ENCODE results near the gene DOCK2. TPM values are rescaled to one million over a fixed set of nuclear protein-coding genes. Genes with fewer than 3 reads are reported as not detected.

DOCK2 gene
- polyA plus RNA-seq, 1 experiment: 1.6 TPM

DNA sequence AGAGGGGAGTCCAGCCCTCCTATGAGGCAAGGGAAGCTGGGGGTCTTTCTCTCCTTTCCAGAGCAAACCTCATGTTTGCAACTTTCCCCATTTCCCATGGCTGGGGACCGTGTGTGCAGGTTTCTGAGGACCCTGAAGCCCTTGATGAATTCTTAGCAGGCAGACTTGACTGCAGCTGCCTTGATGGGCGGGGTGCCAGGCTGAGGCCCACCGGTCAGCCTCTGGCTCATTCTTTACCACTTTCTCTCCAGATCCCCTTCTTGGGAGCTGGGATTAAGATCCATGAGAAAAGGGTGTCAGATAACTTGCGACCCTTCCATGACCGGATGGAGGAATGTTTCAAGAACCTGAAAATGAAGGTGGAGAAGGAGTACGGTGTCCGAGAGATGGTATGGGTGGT lies 438.6 kb downstream of the DOCK2 start:
- H3K27ac ChIP-seq (ENCODE audit: low read depth, low read length): no peak overlapping the region
- no peak overlapping the region for H3K4me3 ChIP-seq (ENCODE audit: low read depth, low read length)
- H3K9me3 ChIP-seq (ENCODE audit: control insufficient read depth, insufficient read depth, low read length): no peaks in the 10 kb centered on the region
- TF ChIP-seq, protein P1, sequence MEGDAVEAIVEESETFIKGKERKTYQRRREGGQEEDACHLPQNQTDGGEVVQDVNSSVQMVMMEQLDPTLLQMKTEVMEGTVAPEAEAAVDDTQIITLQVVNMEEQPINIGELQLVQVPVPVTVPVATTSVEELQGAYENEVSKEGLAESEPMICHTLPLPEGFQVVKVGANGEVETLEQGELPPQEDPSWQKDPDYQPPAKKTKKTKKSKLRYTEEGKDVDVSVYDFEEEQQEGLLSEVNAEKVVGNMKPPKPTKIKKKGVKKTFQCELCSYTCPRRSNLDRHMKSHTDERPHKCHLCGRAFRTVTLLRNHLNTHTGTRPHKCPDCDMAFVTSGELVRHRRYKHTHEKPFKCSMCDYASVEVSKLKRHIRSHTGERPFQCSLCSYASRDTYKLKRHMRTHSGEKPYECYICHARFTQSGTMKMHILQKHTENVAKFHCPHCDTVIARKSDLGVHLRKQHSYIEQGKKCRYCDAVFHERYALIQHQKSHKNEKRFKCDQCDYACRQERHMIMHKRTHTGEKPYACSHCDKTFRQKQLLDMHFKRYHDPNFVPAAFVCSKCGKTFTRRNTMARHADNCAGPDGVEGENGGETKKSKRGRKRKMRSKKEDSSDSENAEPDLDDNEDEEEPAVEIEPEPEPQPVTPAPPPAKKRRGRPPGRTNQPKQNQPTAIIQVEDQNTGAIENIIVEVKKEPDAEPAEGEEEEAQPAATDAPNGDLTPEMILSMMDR (IDR thresholded peaks at IDR 0.05; ENCODE audit: low read depth, low read length): no peak
- CTCF ChIA-PET: interaction anchor here (1.2 to 2.1 kb wide), 2 partner anchors 24 to 374 kb away, joined by 4 to 8 read pairs; no protein-coding TSS in a partner anchor
- H3K27me3 ChIP-seq (ENCODE audit: control insufficient read depth, insufficient read depth, low read length): no peaks in the 10 kb centered on the region
- POLR2A ChIA-PET: no interaction called here
- DNase-seq (ENCODE audit: low read depth, low spot score): no peak

DNA sequence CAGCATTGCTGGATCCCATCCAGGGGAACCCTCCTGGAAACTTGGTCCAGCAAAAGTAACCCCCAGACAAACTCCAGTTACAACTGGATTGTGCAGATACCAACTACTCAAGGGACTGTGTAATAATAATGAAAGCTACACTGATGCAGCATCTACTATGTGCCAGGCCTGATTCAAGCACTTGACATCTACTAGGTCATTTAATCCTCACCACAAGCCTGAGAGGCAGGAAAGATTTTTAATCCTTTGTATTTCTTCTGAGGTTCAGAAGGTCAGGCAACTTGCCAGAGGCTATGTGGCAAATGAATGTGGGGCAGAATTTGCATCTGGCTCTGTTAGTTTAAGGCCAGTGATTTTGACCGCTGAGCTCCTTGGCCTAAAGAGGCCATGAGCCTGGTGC lies 439.1 kb downstream of the DOCK2 start:
- Histone ChIP-seq H3K4me3 (ENCODE audit: low read depth, low read length) (no peak overlapping the region), H3K27ac (ENCODE audit: low read depth, low read length) (no peak overlapping the region), H3K27me3 (ENCODE audit: control insufficient read depth, insufficient read depth, low read length) (no peaks in the 10 kb centered on the region), H3K9me3 (ENCODE audit: control insufficient read depth, insufficient read depth, low read length) (no peaks in the 10 kb centered on the region)
- ChIA-PET POLR2A (no interaction called here), CTCF (interaction anchor here (1.2 kb wide), 1 partner anchor 24 kb away, joined by 4 read pairs; no protein-coding TSS in a partner anchor)
- DNase-seq (ENCODE audit: low read depth, low spot score): no peak
- TF ChIP-seq, protein P1 (IDR thresholded peaks at IDR 0.05; ENCODE audit: low read depth, low read length): no peak

DNA sequence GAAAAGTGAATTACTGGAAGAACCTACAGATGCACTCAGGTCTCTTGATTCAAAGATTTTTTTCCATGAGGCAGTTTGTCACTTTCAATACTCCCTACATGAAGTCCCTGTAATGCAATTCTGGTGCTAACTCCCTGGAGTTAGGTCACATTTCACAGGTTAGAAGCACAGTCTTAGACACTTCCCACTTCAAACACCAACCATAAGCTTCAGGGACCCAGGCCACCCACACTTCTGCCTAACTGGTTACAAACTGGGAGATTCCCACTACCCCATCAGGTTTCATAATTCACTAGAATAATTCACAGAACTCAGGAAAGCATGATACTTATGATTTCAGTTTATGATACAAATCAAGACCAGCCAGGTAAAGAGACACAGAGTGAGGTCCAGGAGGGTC lies 439.7 kb downstream of the DOCK2 start:
- TF ChIP-seq, protein P1 (IDR thresholded peaks at IDR 0.05; ENCODE audit: low read depth, low read length): no peak
- ChIA-PET POLR2A (no interaction called here), CTCF (interaction anchor here (1.2 kb wide), 1 partner anchor 23 kb away, joined by 4 read pairs; no protein-coding TSS in a partner anchor)
- no peaks in the 10 kb centered on the region for H3K9me3 ChIP-seq (ENCODE audit: control insufficient read depth, insufficient read depth, low read length)
- H3K4me3 ChIP-seq (ENCODE audit: low read depth, low read length): no peak overlapping the region
- H3K27me3 ChIP-seq (ENCODE audit: control insufficient read depth, insufficient read depth, low read length): no peaks in the 10 kb centered on the region
- H3K27ac ChIP-seq (ENCODE audit: low read depth, low read length): no peak overlapping the region
- DNase-seq (ENCODE audit: low read depth, low spot score): no peak

DNA sequence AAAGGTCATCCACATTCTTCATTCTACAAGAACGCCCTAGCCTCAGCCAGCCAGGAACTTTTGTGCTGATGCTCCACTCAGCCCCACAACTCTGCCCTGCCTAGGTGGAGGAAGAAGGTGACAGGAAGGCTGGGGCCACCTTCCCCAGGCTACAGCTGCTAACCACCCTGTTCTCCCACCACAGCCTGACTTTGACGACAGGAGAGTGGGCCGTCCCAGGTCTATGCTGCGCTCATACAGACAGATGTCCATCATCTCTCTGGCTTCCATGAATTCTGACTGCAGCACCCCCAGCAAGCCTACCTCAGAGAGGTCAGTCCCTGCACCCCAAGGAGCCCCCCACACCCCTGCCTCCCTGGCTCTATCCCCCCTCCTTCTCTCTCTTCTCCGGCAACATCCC lies 440.5 kb downstream of the DOCK2 start:
- Histone ChIP-seq H3K9me3 (ENCODE audit: control insufficient read depth, insufficient read depth, low read length) (no peaks in the 10 kb centered on the region), H3K4me3 (ENCODE audit: low read depth, low read length) (no peak overlapping the region), H3K27me3 (ENCODE audit: control insufficient read depth, insufficient read depth, low read length) (no peaks in the 10 kb centered on the region), H3K27ac (ENCODE audit: low read depth, low read length) (no peak overlapping the region)
- ChIA-PET POLR2A (no interaction called here), CTCF (interaction anchor here (0.6 kb wide), 1 partner anchor 1271 kb away, joined by 3 read pairs; no protein-coding TSS in a partner anchor)
- no peak for DNase-seq (ENCODE audit: low read depth, low spot score)
- TF ChIP-seq, protein P1 (IDR thresholded peaks at IDR 0.05; ENCODE audit: low read depth, low read length): no peak

DNA sequence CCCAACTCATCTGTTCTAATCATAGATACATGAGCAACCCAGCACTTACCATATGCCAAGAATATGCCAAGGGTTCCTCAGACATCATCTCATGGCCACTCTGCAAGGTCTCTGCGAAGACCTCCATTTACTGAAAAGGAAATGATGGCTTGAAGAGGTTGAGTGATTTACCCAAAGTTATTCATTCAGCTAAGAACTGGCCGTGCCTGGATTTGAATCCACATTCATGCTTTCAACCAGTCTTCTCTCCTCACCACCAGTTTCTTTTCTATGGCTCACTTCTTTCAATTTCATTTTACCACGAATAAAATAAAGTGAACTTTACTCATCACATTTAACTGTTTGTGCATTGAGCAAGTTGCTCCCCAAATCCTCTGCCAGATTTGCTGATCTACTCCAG lies 441.4 kb downstream of the DOCK2 start:
- POLR2A ChIA-PET: no interaction called here
- TF ChIP-seq, protein P1 (IDR thresholded peaks at IDR 0.05; ENCODE audit: low read depth, low read length): no peak
- DNase-seq (ENCODE audit: low read depth, low spot score): no peak
- no peak overlapping the region for H3K27ac ChIP-seq (ENCODE audit: low read depth, low read length)
- CTCF ChIA-PET: no interaction called here
- H3K9me3 ChIP-seq (ENCODE audit: control insufficient read depth, insufficient read depth, low read length): no peaks in the 10 kb centered on the region
- H3K4me3 ChIP-seq (ENCODE audit: low read depth, low read length): no peak overlapping the region
- no peaks in the 10 kb centered on the region for H3K27me3 ChIP-seq (ENCODE audit: control insufficient read depth, insufficient read depth, low read length)

Data from AG04450 (cell line).